Measurements from ENCODE around the gene CYP3A7.

DNA sequence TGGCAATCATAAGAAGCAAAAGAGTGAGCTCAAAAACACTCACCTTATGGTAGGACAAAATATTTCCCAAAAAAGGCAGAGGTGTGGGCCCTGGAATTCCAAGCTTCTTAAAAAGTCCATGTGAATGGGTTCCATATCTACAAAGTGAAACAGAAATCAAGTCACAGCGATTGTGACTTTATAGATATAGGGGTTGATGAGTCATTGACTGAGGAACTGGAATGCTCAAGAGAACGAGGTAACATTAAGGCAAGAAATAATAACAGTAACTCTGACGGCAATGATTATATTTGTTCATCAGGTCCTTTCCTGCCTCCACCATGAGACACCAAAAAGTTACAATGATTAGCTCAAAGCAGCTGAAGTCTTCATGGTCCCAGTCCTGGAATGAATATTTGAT, 45.0 kb upstream of the CYP3A7 start:
- TF ChIP-seq EZH2 (IDR thresholded peaks at IDR 0.05; ENCODE audit: low read length, missing control alignments), result no peak
- TF ChIP-seq, protein P1, sequence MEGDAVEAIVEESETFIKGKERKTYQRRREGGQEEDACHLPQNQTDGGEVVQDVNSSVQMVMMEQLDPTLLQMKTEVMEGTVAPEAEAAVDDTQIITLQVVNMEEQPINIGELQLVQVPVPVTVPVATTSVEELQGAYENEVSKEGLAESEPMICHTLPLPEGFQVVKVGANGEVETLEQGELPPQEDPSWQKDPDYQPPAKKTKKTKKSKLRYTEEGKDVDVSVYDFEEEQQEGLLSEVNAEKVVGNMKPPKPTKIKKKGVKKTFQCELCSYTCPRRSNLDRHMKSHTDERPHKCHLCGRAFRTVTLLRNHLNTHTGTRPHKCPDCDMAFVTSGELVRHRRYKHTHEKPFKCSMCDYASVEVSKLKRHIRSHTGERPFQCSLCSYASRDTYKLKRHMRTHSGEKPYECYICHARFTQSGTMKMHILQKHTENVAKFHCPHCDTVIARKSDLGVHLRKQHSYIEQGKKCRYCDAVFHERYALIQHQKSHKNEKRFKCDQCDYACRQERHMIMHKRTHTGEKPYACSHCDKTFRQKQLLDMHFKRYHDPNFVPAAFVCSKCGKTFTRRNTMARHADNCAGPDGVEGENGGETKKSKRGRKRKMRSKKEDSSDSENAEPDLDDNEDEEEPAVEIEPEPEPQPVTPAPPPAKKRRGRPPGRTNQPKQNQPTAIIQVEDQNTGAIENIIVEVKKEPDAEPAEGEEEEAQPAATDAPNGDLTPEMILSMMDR (conservative IDR thresholded peaks at IDR 0.05 in 1 of 2, IDR thresholded peaks at IDR 0.05 in 1 of 2; ENCODE audit: low read depth in 1 of 2, low read length in 2 of 2), result no peak

Measured in fibroblast of lung (primary cell).